IgD-negative memory B cell (primary cell): Measurements from ENCODE around the gene EPHA2. TPM values are rescaled to one million over a fixed set of nuclear protein-coding genes. Genes with fewer than 3 reads are reported as not detected.
A peak's percentile ranks its signal among the peaks of the same experiment; 100 is the strongest.

ENCODE experiments used
- H3K27ac Mint-ChIP-seq, 3 donors: one replicate each; pipeline ENCODE4 v1.8.0; 2020 to 2022; ENCODE audit warnings: mild to moderate bottlenecking in 3 of 3, mixed read lengths in 3 of 3, moderate library complexity in 1 of 3
- H3K27me3 Mint-ChIP-seq: one replicate; pipeline ENCODE4 v1.8.0; 2021; ENCODE audit warnings: mixed read lengths
- H3K36me3 Mint-ChIP-seq: one replicate; pipeline ENCODE4 v1.8.0; 2020; ENCODE audit warnings: mild to moderate bottlenecking, mixed read lengths
- H3K4me1 Mint-ChIP-seq, 3 donors: one replicate each; pipeline ENCODE4 v1.8.0; 2020 to 2022; ENCODE audit warnings: mixed read lengths in 3 of 3, mild to moderate bottlenecking in 1 of 3
- H3K4me3 Mint-ChIP-seq, 4 donors: one replicate each; pipeline ENCODE4 v1.8.0; 2020 to 2022; ENCODE audit warnings: mild to moderate bottlenecking in 4 of 4, mixed read lengths in 4 of 4, moderate library complexity in 3 of 4
- H3K9me3 Mint-ChIP-seq, 3 donors: one replicate each; pipeline ENCODE4 v1.8.0; 2020 to 2021; ENCODE audit warnings: mixed read lengths in 3 of 3, mild to moderate bottlenecking in 1 of 3
- polyA plus RNA-seq: library from polyadenylated mRNA; unstranded; fragments of 300-500 nt; fragmentation: Illumina TruSeq; gene quantifications from one replicate; pipeline ENCODE4 v1.2.3, GENCODE V29; 2021

Gene EPHA2
- polyA plus RNA-seq, 1 donor from 2014 or later, result not detected

DNA sequence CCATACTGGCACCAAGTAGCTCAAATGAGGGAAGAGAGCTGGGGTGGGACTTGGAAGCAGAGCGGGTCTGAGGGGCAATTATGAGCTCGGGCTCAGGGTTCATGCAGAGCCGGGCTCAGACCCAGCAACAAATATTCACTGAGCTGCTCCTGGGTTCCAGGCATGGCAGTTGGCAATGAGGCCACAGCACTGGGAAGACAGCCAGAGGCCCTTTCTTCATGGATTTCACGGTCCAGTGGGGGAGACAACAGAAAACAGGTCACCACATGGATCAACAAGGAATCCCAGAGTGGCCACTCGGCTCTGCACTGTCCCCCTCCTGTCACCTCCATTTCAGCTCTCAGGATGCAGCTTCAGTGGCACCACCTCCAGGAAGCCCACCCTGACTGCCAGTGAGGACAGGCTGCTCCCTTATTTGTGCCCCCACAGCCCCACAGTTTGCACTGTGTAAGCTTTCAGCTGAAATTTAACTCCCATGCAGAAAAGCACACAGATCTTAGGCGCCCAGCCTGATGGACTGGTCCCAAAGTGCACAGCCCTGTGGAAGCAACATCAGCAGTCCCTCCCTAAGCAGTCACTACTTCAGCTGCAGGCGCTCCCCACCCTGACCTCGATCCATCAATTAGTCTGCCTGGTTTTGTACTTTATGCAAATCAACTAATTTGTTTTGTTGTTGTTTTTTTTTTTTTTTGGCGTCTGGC lies 34.2 kb upstream of the EPHA2 start:
- Mint-ChIP-seq H3K4me3 (no peak overlapping the region), H3K4me1 (no peaks in the 10 kb centered on the region), H3K9me3 (no peaks in the 10 kb centered on the region)

GRCh38 chr1:16189003-16189402 lies 33.1 kb upstream of the EPHA2 start:
- H3K27me3 Mint-ChIP-seq, result peaks cover 9% of the 10 kb centered on the region
- no peak overlapping the region for H3K27ac Mint-ChIP-seq
- H3K9me3 Mint-ChIP-seq, result no peaks in the 10 kb centered on the region
- no peaks in the 10 kb centered on the region for H3K36me3 Mint-ChIP-seq
- no peak overlapping the region for H3K4me3 Mint-ChIP-seq
- no peaks in the 10 kb centered on the region for H3K4me1 Mint-ChIP-seq

More for the DNA sequence above, 34.2 kb upstream of the EPHA2 start:
- Mint-ChIP-seq H3K36me3 (no peaks in the 10 kb centered on the region), H3K27ac (peak overlapping the region in 1 of 3 donors; percentile 43), H3K27me3 (peaks cover 9% of the 10 kb centered on the region)

- Mint-ChIP-seq H3K4me1 (no peaks in the 10 kb centered on the region), H3K36me3 (no peaks in the 10 kb centered on the region), H3K27ac (peak overlapping the region in 1 of 3 donors; percentile 73), H3K4me3 (no peak overlapping the region), H3K27me3 (peaks cover 9% of the 10 kb centered on the region), H3K9me3 (no peaks in the 10 kb centered on the region)
Observed at GRCh38 chr1:16187748-16188401, 32.0 kb upstream of the EPHA2 start.

GRCh38 chr1:16186655-16187235 lies 30.9 kb upstream of the EPHA2 start:
- H3K27ac Mint-ChIP-seq, result no peak overlapping the region
- H3K36me3 Mint-ChIP-seq, result no peaks in the 10 kb centered on the region
- H3K4me3 Mint-ChIP-seq, result no peak overlapping the region
- peaks cover 9% of the 10 kb centered on the region for H3K27me3 Mint-ChIP-seq
- no peaks in the 10 kb centered on the region for H3K9me3 Mint-ChIP-seq
- H3K4me1 Mint-ChIP-seq, result no peaks in the 10 kb centered on the region

DNA sequence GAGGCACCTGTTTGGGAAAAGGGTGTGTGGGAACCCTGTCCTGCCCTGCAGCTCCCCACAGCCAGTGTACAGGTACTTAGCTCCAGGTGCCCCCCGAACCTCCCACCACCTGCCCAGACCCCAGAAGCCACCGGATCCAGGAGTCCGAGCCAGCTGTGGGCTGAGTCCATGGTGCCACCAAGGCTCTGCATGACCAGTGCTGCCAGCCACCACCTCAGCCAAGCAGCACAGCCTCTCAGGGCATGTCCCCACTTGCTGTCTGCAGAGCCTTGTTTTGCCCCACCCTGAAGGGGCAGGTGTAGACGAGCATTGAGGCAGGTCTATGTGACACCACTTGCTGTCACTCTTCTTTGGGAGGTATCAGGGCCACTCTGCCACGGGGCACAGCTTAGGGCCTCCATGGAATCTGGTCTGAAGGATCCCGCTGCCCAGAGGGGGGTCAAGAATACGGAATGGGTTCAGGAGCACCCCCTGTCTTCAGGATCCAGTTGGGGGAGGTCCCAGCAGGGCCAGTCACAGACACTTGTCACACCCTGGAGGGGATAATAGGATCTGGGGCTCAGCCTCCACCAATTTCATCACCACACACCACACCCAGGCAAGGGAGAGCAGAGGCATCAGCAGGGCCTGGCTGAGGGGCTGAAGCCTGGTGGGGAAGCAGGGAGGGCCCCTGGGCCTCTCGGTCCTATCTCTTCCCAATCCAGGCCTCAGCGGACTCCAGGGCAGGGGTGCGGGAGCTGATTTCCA lies 28.9 kb upstream of the EPHA2 start:
- Mint-ChIP-seq H3K9me3 (no peaks in the 10 kb centered on the region), H3K4me3 (no peak overlapping the region), H3K4me1 (no peaks in the 10 kb centered on the region), H3K27ac (no peak overlapping the region), H3K36me3 (no peaks in the 10 kb centered on the region), H3K27me3 (peaks cover 10% of the 10 kb centered on the region)

- Mint-ChIP-seq H3K4me1 (no peaks in the 10 kb centered on the region), H3K9me3 (no peaks in the 10 kb centered on the region), H3K27me3 (peaks cover 8% of the 10 kb centered on the region), H3K27ac (no peak overlapping the region), H3K36me3 (no peaks in the 10 kb centered on the region), H3K4me3 (no peak overlapping the region)
Observed at GRCh38 chr1:16183765-16184556, 28.1 kb upstream of the EPHA2 start.

DNA sequence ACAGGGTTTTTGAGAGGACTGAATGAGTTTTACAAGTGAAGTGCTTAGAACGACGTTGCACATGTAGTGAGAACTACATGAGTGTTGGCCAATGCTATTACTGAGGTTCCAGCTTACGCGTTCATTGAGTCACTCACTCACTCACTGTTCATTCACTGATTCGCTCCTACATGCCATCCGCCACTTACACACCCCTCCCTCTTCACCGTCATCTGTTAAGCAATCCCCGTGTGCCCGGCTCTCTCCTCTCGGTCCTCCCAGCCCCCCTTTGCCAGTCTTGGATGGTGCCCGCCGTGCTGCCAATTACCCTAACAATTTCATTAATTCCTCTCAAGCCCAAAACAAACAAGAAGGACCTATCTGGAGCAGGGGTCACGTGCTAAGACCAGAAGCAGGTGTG lies 27.3 kb upstream of the EPHA2 start:
- H3K4me1 Mint-ChIP-seq, result no peaks in the 10 kb centered on the region
- no peaks in the 10 kb centered on the region for H3K9me3 Mint-ChIP-seq
- no peaks in the 10 kb centered on the region for H3K36me3 Mint-ChIP-seq
- peaks cover 8% of the 10 kb centered on the region for H3K27me3 Mint-ChIP-seq
- peak overlapping the region in 1 of 3 donors; percentile 28 for H3K27ac Mint-ChIP-seq
- H3K4me3 Mint-ChIP-seq, result no peak overlapping the region

DNA sequence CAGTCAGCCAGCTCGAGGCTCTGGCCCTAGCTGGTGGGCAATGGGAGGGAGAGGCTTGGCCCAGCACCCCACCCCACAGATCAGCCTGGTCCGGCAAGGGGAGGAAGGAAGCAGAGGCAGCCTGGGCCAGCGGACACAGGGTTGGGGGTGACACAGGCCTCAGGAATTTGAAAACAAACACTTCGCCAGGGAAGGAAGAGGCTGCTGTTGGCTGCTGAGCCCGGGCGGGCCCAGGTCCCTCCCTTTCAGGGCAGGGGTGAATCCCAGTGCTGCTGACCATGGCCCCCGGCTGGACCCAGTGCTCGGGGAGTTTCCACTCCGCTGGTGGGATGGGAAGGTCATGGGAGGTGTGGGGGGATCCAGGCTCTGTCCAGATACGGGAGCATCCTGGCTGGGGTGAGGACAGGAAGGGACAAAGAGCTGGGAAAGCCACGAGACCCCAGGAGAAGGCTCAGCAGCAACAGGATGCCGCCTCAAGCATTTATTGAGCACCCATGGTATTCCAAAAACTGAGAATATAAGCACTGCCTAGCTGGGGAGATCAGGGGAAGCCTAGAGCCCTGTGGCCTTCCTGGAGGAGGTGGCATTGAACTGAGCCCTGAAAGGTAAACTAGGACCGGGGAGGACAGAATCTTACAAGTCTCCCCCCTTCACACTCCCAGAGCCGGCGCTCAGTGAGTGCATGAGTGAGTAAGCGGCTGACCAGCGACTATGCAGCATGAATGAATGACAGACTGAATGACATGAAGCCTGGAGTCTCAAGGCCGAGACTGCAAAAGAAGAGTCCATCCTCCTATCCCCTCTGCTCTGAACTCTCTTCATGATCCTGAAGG lies 26.2 kb upstream of the EPHA2 start:
- H3K4me1 Mint-ChIP-seq, result no peaks in the 10 kb centered on the region
- H3K9me3 Mint-ChIP-seq, result no peaks in the 10 kb centered on the region
- H3K27ac Mint-ChIP-seq, result no peak overlapping the region
- no peak overlapping the region for H3K4me3 Mint-ChIP-seq
- H3K36me3 Mint-ChIP-seq, result no peaks in the 10 kb centered on the region
- H3K27me3 Mint-ChIP-seq, result peaks cover 14% of the 10 kb centered on the region

GRCh38 chr1:16180291-16180824 lies 24.5 kb upstream of the EPHA2 start:
- Mint-ChIP-seq H3K4me3 (no peak overlapping the region), H3K27ac (no peak overlapping the region), H3K36me3 (no peaks in the 10 kb centered on the region), H3K4me1 (no peaks in the 10 kb centered on the region), H3K27me3 (peaks cover 14% of the 10 kb centered on the region), H3K9me3 (no peaks in the 10 kb centered on the region)

- H3K4me3 Mint-ChIP-seq, result no peak overlapping the region
- no peaks in the 10 kb centered on the region for H3K4me1 Mint-ChIP-seq
- H3K27ac Mint-ChIP-seq, result peak overlapping the region in 1 of 3 donors; percentile 77
- no peaks in the 10 kb centered on the region for H3K36me3 Mint-ChIP-seq
- peaks cover 14% of the 10 kb centered on the region for H3K27me3 Mint-ChIP-seq
- no peaks in the 10 kb centered on the region for H3K9me3 Mint-ChIP-seq
Observed at GRCh38 chr1:16178596-16179497, 23.0 kb upstream of the EPHA2 start.

- H3K4me1 Mint-ChIP-seq, result no peaks in the 10 kb centered on the region
- no peaks in the 10 kb centered on the region for H3K9me3 Mint-ChIP-seq
- H3K36me3 Mint-ChIP-seq, result no peaks in the 10 kb centered on the region
- peaks cover 14% of the 10 kb centered on the region for H3K27me3 Mint-ChIP-seq
- no peak overlapping the region for H3K4me3 Mint-ChIP-seq
- H3K27ac Mint-ChIP-seq, result peak overlapping the region in 1 of 3 donors; percentile 63
Observed at GRCh38 chr1:16177306-16177705, 21.4 kb upstream of the EPHA2 start.

- Mint-ChIP-seq H3K27me3 (peaks cover 13% of the 10 kb centered on the region), H3K4me3 (no peak overlapping the region), H3K27ac (no peak overlapping the region)
Observed at GRCh38 chr1:16176653-16177052, 20.8 kb upstream of the EPHA2 start.

More at GRCh38 chr1:16176653-16177052, 20.8 kb upstream of the EPHA2 start:
- Mint-ChIP-seq H3K9me3 (no peaks in the 10 kb centered on the region), H3K4me1 (no peaks in the 10 kb centered on the region), H3K36me3 (no peaks in the 10 kb centered on the region)
